Left cardiac atrium (tissue), 4 donors: Measurements from ENCODE around the gene SIPA1L2. TPM values are rescaled to one million over a fixed set of nuclear protein-coding genes. Genes with fewer than 3 reads are reported as not detected.

ENCODE experiments used
- ATAC-seq, 2 donors: fragments of 200-7000 bp; cut with Tn5 transposase; one replicate each; pipeline ENCODE4 v1.9.1; 2020; ENCODE audit warnings: mild to moderate bottlenecking in 2 of 2, moderate library complexity in 2 of 2
- DNase-seq: peaks from one replicate; pipeline ENCODE4 v3.0.0-alpha.2; 2020
- intact Hi-C, 2 donors: fragments of 100-400 bp; cut with DNase I; formaldehyde crosslinking; loops; one replicate each; pipeline versions ENCODE4 v1.14.1 to v1.15.1; 2022 to 2023
- long read RNA-seq: library from polyadenylated mRNA; unstranded; transcript quantifications from one replicate; pipeline ENCODE4 v2.0.0, GENCODE V29; 2021
- total RNA-seq, 2 donors: library from RNA; stranded (reverse); fragmentation: NEBNext Ultra II Directional; extraction: Animal tissue kit (Norgen Biotek cat#: 25700); gene quantifications; one replicate each; pipeline ENCODE4 v1.2.1, GENCODE V29; 2021
- donor health status: DM: no; HTN: yes; CAD: no.
- donor health status: DM: no; HTN: yes; CAD: no; lungs with severe emphysema.
- donor health status: DM: yes; HTN: yes; CAD: no.
- donor health status: Dilated cardiomyopathy.

Gene SIPA1L2, protein sequence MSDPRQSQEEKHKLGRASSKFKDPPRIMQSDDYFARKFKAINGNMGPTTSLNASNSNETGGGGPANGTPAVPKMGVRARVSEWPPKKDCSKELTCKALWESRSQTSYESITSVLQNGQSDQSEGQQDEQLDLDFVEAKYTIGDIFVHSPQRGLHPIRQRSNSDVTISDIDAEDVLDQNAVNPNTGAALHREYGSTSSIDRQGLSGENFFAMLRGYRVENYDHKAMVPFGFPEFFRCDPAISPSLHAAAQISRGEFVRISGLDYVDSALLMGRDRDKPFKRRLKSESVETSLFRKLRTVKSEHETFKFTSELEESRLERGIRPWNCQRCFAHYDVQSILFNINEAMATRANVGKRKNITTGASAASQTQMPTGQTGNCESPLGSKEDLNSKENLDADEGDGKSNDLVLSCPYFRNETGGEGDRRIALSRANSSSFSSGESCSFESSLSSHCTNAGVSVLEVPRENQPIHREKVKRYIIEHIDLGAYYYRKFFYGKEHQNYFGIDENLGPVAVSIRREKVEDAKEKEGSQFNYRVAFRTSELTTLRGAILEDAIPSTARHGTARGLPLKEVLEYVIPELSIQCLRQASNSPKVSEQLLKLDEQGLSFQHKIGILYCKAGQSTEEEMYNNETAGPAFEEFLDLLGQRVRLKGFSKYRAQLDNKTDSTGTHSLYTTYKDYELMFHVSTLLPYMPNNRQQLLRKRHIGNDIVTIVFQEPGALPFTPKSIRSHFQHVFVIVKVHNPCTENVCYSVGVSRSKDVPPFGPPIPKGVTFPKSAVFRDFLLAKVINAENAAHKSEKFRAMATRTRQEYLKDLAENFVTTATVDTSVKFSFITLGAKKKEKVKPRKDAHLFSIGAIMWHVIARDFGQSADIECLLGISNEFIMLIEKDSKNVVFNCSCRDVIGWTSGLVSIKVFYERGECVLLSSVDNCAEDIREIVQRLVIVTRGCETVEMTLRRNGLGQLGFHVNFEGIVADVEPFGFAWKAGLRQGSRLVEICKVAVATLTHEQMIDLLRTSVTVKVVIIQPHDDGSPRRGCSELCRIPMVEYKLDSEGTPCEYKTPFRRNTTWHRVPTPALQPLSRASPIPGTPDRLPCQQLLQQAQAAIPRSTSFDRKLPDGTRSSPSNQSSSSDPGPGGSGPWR (N-terminal part only)
- 10 to 100 TPM; 42.3 to 57.1 TPM for total RNA-seq
- long read RNA-seq, partial matches to known transcripts: 21 of 30 reads
- long read RNA-seq, other reads (novel, unspliced or antisense): 9 of 30 reads

DNA sequence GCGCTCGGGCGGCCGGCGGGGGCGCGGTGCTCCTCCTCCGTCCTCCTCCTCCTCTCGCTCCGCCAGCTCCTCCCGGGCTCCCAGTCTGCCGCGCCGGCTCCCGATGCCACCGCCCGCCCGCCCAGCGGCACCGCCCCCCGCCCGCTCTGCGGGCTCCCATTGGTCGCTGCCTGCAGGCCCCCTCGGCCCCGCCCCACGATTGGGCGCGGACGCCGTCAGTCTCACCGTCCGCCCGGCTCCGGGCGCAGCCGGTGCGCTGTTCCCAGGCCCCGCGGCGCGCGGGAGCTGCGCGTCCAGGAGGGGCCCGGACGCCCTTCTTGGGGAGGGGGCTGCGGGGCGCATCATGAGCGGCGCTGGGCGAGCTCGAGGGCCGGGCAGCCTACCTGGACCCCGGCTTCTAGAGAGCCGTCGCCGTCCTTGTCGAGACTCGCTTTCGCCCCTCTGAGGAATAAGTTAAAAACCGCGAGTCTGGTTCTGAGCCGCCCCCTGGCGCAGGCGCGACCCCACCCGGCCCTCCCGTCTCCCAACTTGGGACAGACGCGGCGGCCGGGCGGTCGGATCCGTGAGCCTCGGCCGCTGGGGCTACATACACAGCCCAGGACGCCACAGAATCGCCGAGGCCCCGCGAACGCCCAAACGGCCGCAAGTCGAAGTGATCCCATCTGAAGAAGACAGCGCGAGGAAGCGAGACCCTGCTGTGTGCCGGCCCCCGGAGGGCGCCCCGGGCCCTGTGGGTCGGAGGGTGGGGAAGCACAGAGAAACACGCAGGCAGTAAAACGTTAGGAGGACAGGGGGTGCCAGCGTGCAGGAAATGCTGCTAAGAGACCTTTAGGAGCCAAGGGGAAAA, at the start of gene SIPA1L2:
TSS of gene SIPA1L2 (minus strand) at position 87 of the 847 bp plus-strand sequence. CDS start 114,794 bp downstream, outside the sequence.
- intact Hi-C loops: loop anchor here (5.0 to 10.0 kb wide), 4 partner anchors 175 to 607 kb away; partner anchors contain the start of genes MAP10 (in 1 of the 2) and NTPCR (in 1 of the 2)
- ATAC-seq: peak; percentile 97 to 98
- DNase-seq: peak; percentile 94

GRCh38 chr1:232678185-232678886, 48.4 kb upstream of the SIPA1L2 start:
- DNase-seq (no peak), ATAC-seq (no peak)
- intact Hi-C loops: no loop called here

DNA sequence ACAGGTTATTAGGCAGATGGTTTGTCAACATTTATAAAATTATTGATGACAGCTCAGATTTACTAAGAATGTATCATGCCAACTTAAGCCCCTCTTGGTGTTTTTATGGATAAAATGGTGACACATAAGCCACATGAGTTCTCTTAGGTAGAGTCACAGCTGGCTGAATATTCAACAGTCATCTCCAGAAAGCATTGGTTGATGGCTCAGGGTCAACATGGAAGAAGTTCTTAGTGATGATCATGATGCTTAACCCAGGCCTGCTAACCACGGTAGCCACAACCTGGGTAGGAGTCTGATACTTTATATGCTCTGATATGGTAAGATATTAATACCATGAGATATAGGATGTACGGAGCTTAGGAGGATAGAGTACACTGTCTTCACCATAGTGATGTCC, 46.4 kb upstream of the SIPA1L2 start:
- intact Hi-C loops: no loop called here
- ATAC-seq (no peak), DNase-seq (no peak)

GRCh38 chr1:232675898-232676297, 46.0 kb upstream of the SIPA1L2 start:
- DNase-seq (no peak), ATAC-seq (no peak)
- intact Hi-C loops: no loop called here

DNA sequence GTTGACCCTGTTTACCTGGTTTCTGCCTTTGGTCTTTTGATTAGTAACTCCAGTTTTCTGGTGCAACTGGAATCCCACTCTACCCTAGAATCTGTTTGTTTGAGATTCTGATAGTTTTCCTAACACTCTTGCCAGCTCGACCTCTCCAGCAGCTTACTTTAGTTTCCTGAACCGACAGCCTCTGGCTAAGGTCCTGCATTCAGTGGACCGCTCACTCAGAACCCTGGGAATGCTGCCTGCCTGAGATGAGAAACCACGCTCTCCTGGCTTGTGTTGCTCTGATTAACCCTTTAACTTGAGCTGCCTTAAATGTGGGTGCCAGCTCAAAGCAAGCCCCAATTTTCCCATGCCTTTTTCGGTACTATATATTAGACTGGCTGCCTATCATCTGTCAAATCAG, 45.3 kb upstream of the SIPA1L2 start:
- DNase-seq (no peak), ATAC-seq (no peak)
- intact Hi-C loops: no loop called here

- intact Hi-C loops: no loop called here
- DNase-seq (no peak), ATAC-seq (no peak)
Observed at GRCh38 chr1:232673256-232673655, 43.3 kb upstream of the SIPA1L2 start.

- DNase-seq (no peak), ATAC-seq (no peak)
- intact Hi-C loops: no loop called here
Observed at GRCh38 chr1:232669981-232670747, 40.2 kb upstream of the SIPA1L2 start.

GRCh38 chr1:232667778-232668165, 37.8 kb upstream of the SIPA1L2 start:
- no peak for DNase-seq
- no peak for ATAC-seq
- intact Hi-C loops: no loop called here

DNA sequence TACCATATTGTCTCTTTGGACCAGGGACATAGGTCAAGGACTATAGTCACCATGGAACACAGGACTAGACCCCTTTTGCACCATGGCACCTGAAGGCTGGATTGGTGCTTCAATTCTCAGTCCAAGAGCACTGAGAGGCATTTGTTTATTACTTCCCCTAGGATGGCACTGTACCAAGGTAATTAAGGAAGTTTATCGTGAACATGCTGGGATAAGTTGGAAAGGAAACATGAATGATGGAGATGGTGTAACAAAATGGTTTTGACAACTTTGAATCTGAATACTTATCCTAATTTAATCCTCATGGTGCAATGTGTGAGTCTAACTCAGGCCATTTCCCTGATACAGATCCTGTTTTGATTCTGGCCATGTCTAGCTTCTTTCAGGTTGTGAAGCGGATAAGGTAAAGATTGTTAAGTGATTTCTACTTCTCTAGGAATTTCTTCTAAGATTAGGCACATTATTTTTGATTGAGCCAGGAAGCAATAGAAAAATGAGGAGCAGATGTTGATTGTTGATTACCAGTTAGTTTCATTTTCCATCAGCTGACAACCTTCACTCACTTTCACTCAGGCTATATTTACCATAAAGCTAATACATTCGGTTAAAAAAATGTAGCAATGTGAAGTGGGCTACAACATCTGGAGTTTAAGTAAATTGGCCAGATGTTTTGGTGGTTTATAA, 37.3 kb upstream of the SIPA1L2 start:
- intact Hi-C loops: no loop called here
- ATAC-seq (no peak), DNase-seq (no peak)

DNA sequence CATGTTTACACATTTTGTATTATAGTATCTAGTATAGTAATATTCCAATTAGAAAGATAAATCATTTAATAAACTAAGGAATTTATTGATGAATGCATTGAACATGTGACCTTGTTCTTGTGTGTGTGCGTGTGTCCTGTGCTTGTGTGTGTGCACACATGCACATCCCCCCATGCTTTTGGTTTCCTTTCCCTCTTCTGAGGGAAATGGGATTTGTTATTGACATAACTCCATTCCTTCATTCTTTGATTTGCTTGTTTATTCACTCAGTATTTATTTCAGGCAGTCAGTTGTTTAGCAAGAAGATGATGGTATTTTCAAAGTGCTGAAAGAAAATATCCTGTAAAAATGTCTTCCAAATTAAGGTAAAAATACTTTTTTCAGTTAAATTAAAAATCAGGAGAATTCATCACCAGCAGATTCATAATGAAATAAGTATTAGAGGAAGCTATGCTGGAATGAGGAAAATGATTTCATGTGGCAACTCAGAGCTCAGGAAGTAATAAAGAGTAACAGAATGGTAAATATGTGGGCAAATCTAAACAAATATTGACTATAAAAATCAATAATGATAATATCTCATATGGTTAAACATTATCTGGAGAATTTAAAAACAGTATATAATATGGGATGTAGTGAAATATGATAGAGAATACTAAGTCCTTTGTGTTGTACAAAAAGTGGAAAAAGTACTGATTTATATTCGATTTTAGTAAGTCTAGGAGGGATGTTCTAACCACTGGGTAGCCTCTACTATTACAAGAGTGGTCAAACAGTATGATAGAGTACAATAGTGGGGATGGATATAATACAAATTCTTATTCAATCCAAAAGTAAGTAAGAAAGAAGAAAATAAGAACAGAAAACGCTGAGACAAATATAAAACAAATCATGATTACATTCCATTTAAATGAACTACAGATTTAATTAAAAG, 35.2 kb upstream of the SIPA1L2 start:
- intact Hi-C loops: no loop called here
- DNase-seq: no peak
- no peak for ATAC-seq

GRCh38 chr1:232662910-232663309, 33.0 kb upstream of the SIPA1L2 start:
- no peak for DNase-seq
- ATAC-seq: no peak
- intact Hi-C loops: no loop called here

- DNase-seq: no peak
- no peak for ATAC-seq
- intact Hi-C loops: no loop called here
Observed at GRCh38 chr1:232658386-232658785, 28.5 kb upstream of the SIPA1L2 start.

GRCh38 chr1:232657426-232658005, 27.6 kb upstream of the SIPA1L2 start:
- intact Hi-C loops: no loop called here
- no peak for ATAC-seq

GRCh38 chr1:232655746-232656085, 25.8 kb upstream of the SIPA1L2 start:
- ATAC-seq (no peak), DNase-seq (no peak)
- intact Hi-C loops: no loop called here

More at GRCh38 chr1:232657426-232658005, 27.6 kb upstream of the SIPA1L2 start:
- no peak for DNase-seq

DNA sequence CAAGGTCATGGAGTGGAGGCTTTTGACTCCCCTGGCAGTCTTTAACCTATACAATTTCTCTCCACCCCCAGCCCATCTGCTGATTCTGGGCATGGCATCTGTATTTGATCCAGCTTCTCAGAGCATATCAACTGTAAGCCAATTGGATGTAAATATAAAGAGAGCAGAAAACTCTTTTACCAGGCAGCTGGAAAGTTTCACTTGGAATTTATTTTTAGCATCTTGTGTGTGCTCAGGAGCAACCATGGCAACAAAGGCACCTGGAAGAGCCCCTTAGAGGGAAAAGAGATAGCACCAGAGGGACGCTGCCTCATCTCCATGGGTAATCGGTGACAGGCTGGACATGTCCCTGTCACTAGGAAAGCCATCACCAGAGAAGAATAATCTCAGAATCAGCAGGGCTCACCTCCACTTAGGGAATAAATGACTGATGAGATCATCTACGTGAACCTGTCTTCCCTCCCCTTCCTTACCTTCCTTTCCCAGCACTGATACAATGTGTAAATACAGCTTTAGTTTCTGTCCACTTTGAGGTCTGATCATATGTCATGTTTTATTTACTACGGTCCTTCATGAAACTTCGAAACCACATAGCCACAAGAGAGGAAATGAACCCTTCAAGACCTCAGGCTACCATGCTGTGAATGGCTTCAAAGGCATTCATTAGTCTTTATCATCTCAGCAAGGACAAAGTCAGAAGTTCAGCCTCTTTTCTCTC, 25.3 kb upstream of the SIPA1L2 start:
- intact Hi-C loops: no loop called here
- DNase-seq: no peak
- ATAC-seq: no peak
